PC-9 (cell line): Measurements from ENCODE around the gene NUP214. TPM values are rescaled to one million over a fixed set of nuclear protein-coding genes. Genes with fewer than 3 reads are reported as not detected.

Source experiments
- BruUV-seq: library from RNA; stranded (reverse); fragments of 400-500 nt; replicated peaks from 2 replicates; lab custom pipeline; 2021; lab: Mats Ljungman, UMichigan
- CTCF ChIA-PET: fragments of 300-600 bp; sonication (Branson Sonifier 250); formaldehyde crosslinking; loops from one replicate; lab custom pipeline; 2022; ENCODE audit warnings: antibody characterized with exemption; lab: Charles Lee
- POLR2A ChIA-PET: fragments of 300-600 bp; sonication (Branson Sonifier 250); formaldehyde crosslinking; loops from one replicate; lab custom pipeline; 2022; ENCODE audit warnings: antibody characterized with exemption; ENCODE audit not compliant: unreplicated experiment; lab: Charles Lee
- DNase-seq, 2 experiments: peaks; one replicate each; pipeline versions ENCODE4 v3.0.0 to v3.0.0-alpha.2; 2015 to 2022; ENCODE audit warnings: mixed read lengths in 1 of 2
- H2AFZ ChIP-seq: fragments of 200-600 bp; sonication (generic); 2 replicates; pipeline ENCODE4 v1.8.1; 2017; ENCODE audit warnings: antibody characterized with exemption
- H3F3A ChIP-seq: fragments of 200-600 bp; sonication (generic); 2 replicates; pipeline ENCODE4 v1.8.1; 2017; ENCODE audit warnings: antibody characterized with exemption, mild to moderate bottlenecking, low read depth; ENCODE audit not compliant: insufficient read depth
- H3K27ac ChIP-seq: fragments of 200-600 bp; sonication (generic); 2 replicates; pipeline ENCODE4 v1.6.1; 2016; ENCODE audit warnings: mixed run types
- H3K27me3 ChIP-seq: fragments of 200-600 bp; sonication (generic); 2 replicates; pipeline ENCODE4 v1.6.1; 2016; ENCODE audit warnings: low read depth, mixed run types; ENCODE audit not compliant: insufficient read depth
- H3K36me3 ChIP-seq: fragments of 200-600 bp; sonication (generic); 2 replicates; pipeline ENCODE4 v1.6.1; 2016; ENCODE audit warnings: low read depth, mixed run types
- H3K4me1 ChIP-seq: fragments of 200-600 bp; sonication (generic); replicated peaks from 2 replicates; pipeline ENCODE4 v1.6.1; 2016; ENCODE audit warnings: mixed run types; ENCODE audit not compliant: insufficient read depth
- H3K4me2 ChIP-seq: fragments of 200-600 bp; sonication (generic); 2 replicates; pipeline ENCODE4 v1.6.1; 2017; ENCODE audit warnings: mixed run types
- H3K4me3 ChIP-seq: fragments of 200-600 bp; sonication (generic); 2 replicates; pipeline ENCODE4 v1.6.1; 2016; ENCODE audit warnings: mixed run types
- H3K79me2 ChIP-seq: fragments of 200-600 bp; sonication (generic); 2 replicates; pipeline ENCODE4 v1.6.1; 2017; ENCODE audit warnings: low read depth, mixed run types
- H3K9me2 ChIP-seq: fragments of 200-600 bp; sonication (generic); 2 replicates; pipeline ENCODE4 v1.8.1; 2017; ENCODE audit warnings: mild to moderate bottlenecking; ENCODE audit not compliant: insufficient read depth
- H3K9me3 ChIP-seq: fragments of 200-600 bp; sonication (generic); 2 replicates; pipeline ENCODE4 v1.8.1; 2016; ENCODE audit warnings: low read depth; ENCODE audit not compliant: insufficient read depth
- H4K20me1 ChIP-seq: fragments of 200-600 bp; sonication (generic); 2 replicates; pipeline ENCODE4 v1.8.1; 2017; ENCODE audit not compliant: insufficient read depth
- CTCF ChIP-seq: fragments of 200-600 bp; sonication (generic); conservative IDR thresholded peaks from 2 replicates; pipeline ENCODE4 v1.6.1; 2017; ENCODE audit warnings: mixed run types, antibody characterized with exemption, mild to moderate bottlenecking, moderate library complexity
- EZH2 ChIP-seq: fragments of 200-600 bp; sonication (generic); IDR thresholded peaks from 2 replicates; pipeline ENCODE4 v1.8.0; 2017; ENCODE audit warnings: antibody characterized with exemption, low read depth
- intact Hi-C: fragments of 100-400 bp; cut with micrococcal nuclease; formaldehyde crosslinking; loops from one replicate; pipeline ENCODE4 v1.10.0; 2022; ENCODE audit not compliant: unreplicated experiment
- total RNA-seq: library from RNA; stranded (reverse); gene quantifications from 2 replicates; pipeline ENCODE4 v1.2.3, GENCODE V29; 2021

NUP214 gene
- total RNA-seq, 1 experiment from 2014 or later = 59.0 TPM

DNA sequence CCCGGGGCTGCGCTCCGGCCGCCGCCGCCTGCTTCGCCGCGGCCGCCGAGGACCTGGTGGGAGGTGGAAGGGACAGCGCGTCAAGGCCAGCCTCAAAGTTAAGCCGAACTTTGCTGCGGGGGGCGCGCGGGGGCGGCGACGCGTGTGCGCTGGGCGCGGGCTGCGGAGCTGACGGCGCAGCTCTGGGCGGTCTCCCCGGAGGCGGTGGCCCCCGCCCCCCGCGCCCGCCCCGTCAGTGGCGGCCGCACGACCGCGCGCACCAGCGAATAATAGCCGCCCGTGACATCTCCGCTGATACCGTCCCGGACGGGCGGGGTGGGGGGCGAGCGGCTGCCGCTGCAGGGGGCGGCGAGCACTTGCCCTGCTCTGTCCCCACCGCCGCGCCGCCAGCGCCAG is 151.5 kb downstream of the NUP214 start:
- POLR2A ChIA-PET = no interaction called here
- CTCF ChIA-PET = no interaction called here
- intact Hi-C loops = loop anchor here (5.0 kb wide), 1 partner anchor 60 kb away; no protein-coding TSS in a partner anchor
- Histone ChIP-seq H3K9me2 (no peaks in the 10 kb centered on the region), H3F3A (no peaks in the 10 kb centered on the region), H3K27ac (no peak overlapping the region), H4K20me1 (no peaks in the 10 kb centered on the region), H3K4me3 (peak overlapping the region; percentile 74; the same call in 1 of the 2 replicates), H3K79me2 (no peaks in the 10 kb centered on the region), H3K4me1 (no peaks in the 10 kb centered on the region), H3K27me3 (peaks cover 25% of the 10 kb centered on the region), H2AFZ (no peak overlapping the region), H3K36me3 (no peaks in the 10 kb centered on the region), H3K4me2 (peak overlapping the region; percentile 80), H3K9me3 (no peaks in the 10 kb centered on the region)
- TF ChIP-seq EZH2 (no peak), CTCF (no peak)
- no TSS peak for BruUV-seq
- DNase-seq = no peak

GRCh38 chr9:131277287-131277909 is 152.0 kb downstream of the NUP214 start:
- peak overlapping the region; percentile 80 for H3K4me2 ChIP-seq
- POLR2A ChIA-PET = no interaction called here
- no peaks in the 10 kb centered on the region for H4K20me1 ChIP-seq
- H3K9me2 ChIP-seq = no peaks in the 10 kb centered on the region
- intact Hi-C loops = loop anchor here (5.0 kb wide), 1 partner anchor 60 kb away; no protein-coding TSS in a partner anchor
- H3K4me3 ChIP-seq = peak overlapping the region; percentile 74
- H3K4me1 ChIP-seq = no peaks in the 10 kb centered on the region
- no TSS peak for BruUV-seq
- DNase-seq = no peak
- H3K79me2 ChIP-seq = no peaks in the 10 kb centered on the region
- H3K36me3 ChIP-seq = no peaks in the 10 kb centered on the region
- peak overlapping the region; percentile 75; the same call in 1 of the 2 replicates for H2AFZ ChIP-seq
- H3K27ac ChIP-seq = no peak overlapping the region
- peaks cover 30% of the 10 kb centered on the region for H3K27me3 ChIP-seq
- no peaks in the 10 kb centered on the region for H3K9me3 ChIP-seq
- CTCF ChIA-PET = no interaction called here
- TF ChIP-seq EZH2 = no peak
- H3F3A ChIP-seq = no peaks in the 10 kb centered on the region

- Histone ChIP-seq H3K79me2 (no peaks in the 10 kb centered on the region), H3K4me3 (peak overlapping the region; percentile 74; the same call in 1 of the 2 replicates), H3F3A (no peaks in the 10 kb centered on the region), H3K9me3 (no peaks in the 10 kb centered on the region), H3K36me3 (no peaks in the 10 kb centered on the region), H2AFZ (no peak overlapping the region), H3K9me2 (no peaks in the 10 kb centered on the region), H3K27ac (no peak overlapping the region), H4K20me1 (no peaks in the 10 kb centered on the region), H3K4me2 (peak overlapping the region; percentile 80), H3K4me1 (no peaks in the 10 kb centered on the region), H3K27me3 (peaks cover 32% of the 10 kb centered on the region)
- peak; percentile 38 to 46 for DNase-seq
- intact Hi-C loops = loop anchor here (5.0 kb wide), 1 partner anchor 59 kb away; no protein-coding TSS in a partner anchor
- TF ChIP-seq EZH2 (no peak), CTCF (no peak)
- no TSS peak for BruUV-seq
- POLR2A ChIA-PET = interaction anchor here (0.6 kb wide), 1 partner anchor 39 kb away, joined by 3 read pairs; no protein-coding TSS in a partner anchor
- CTCF ChIA-PET = interaction anchor here (0.6 kb wide), 1 partner anchor 22 kb away, joined by 7 read pairs; no protein-coding TSS in a partner anchor
Observed at GRCh38 chr9:131277910-131278701, 152.7 kb downstream of the NUP214 start.
